Lower leg skin (tissue), 4 donors: Measurements from ENCODE around the gene ELF5. TPM values are rescaled to one million over a fixed set of nuclear protein-coding genes. Genes with fewer than 3 reads are reported as not detected.
A peak's percentile ranks its signal among the peaks of the same experiment; 100 is the strongest.

Experiments used
- DNase-seq, 2 donors: peaks; one replicate each; pipeline ENCODE4 v3.0.0-alpha.2; 2019; ENCODE audit warnings: low spot score in 2 of 2
- H3K4me3 ChIP-seq: fragments of 200-600 bp; sonication (generic); 2 replicates; pipeline ENCODE4 v1.5.1; 2017; ENCODE audit warnings: mild to moderate bottlenecking, low read depth; ENCODE audit not compliant: poor library complexity, severe bottlenecking
- POLR2A ChIP-seq, 2 donors: fragments of 450-650 bp; IDR thresholded peaks; one replicate each; pipeline ENCODE4 v1.6.1; 2016 to 2017; ENCODE audit warnings: antibody characterized with exemption in 2 of 2, mild to moderate bottlenecking in 1 of 2, moderate library complexity in 1 of 2
- WGBS, 2 donors: methylation state at CpG; one replicate each; pipeline ENCODE4 v1.1.5; 2018; 5-methylcytosine and 5-hydroxymethylcytosine counted together
- intact Hi-C: fragments of 100-400 bp; cut with DNase I; formaldehyde crosslinking; loops from one replicate; pipeline ENCODE4 v1.15.0; 2023; ENCODE audit warnings: low total_unique reads
- total RNA-seq, 4 donors: library from RNA; depleted of rRNA; stranded (reverse); fragments of >200 nt; gene quantifications; one replicate each; pipeline ENCODE4 v1.1.0, GENCODE V29; 2016
- TF ChIP-seq, protein P1 (sequence below), 3 donors: fragments of 450-650 bp; IDR thresholded peaks; one replicate each; pipeline ENCODE4 v1.5.1; 2016; ENCODE audit warnings: antibody characterized with exemption in 3 of 3, mild to moderate bottlenecking in 3 of 3, moderate library complexity in 2 of 3

ELF5 gene
- total RNA-seq, 4 donors from 2014 or later: 1.9 to 13.5 (median 9.9) TPM

DNA sequence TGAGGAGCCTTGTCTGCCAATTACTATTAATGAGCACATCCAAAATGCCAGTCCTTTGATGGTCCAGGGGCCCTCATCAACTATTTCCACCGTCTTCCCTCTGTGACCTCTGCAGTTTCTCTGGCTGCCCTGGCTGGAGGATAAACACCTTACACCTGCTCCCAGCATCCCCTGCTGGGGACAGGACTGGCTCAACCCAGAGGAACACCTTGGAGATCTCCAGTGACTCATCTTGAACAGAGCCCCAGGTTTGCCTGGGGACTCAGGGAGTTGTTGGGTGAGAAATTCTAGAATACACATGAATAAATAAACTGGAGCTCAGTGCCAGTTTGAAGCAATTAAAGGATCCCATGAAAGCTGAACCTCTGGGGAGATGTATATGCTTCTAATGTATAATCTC is 24.0 kb upstream of the ELF5 start:
- no peak overlapping the region for H3K4me3 ChIP-seq
- DNase-seq: peak in 1 of 2 donors; percentile 63
- 18 to 37% methylated on average over 1 of the region's 1 CpG for WGBS, 2 donors
- TF ChIP-seq POLR2A (IDR thresholded peaks at IDR 0.05): no peak
- TF ChIP-seq, protein P1, sequence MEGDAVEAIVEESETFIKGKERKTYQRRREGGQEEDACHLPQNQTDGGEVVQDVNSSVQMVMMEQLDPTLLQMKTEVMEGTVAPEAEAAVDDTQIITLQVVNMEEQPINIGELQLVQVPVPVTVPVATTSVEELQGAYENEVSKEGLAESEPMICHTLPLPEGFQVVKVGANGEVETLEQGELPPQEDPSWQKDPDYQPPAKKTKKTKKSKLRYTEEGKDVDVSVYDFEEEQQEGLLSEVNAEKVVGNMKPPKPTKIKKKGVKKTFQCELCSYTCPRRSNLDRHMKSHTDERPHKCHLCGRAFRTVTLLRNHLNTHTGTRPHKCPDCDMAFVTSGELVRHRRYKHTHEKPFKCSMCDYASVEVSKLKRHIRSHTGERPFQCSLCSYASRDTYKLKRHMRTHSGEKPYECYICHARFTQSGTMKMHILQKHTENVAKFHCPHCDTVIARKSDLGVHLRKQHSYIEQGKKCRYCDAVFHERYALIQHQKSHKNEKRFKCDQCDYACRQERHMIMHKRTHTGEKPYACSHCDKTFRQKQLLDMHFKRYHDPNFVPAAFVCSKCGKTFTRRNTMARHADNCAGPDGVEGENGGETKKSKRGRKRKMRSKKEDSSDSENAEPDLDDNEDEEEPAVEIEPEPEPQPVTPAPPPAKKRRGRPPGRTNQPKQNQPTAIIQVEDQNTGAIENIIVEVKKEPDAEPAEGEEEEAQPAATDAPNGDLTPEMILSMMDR (IDR thresholded peaks at IDR 0.05): no peak
- intact Hi-C loops: no loop called here

DNA sequence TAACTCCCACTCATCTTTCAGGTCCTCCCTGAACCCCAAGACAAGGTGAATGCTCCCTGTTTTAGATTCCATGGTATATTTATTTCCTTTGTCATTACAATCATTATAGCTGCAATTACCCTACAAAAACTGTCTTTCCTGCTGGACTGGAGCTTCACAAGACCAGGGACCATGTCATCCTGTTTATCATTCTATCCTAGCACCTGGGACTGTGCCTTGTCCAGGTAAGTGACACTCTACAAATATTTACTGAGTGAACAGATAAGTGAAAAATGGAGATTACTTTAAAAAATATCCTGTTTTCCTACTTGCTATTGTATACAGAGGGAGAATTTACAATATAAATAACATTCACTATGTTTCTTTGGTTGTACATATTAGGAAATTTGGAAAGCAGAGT is 22.5 kb upstream of the ELF5 start:
- H3K4me3 ChIP-seq: no peak overlapping the region
- intact Hi-C loops: no loop called here
- TF ChIP-seq, protein P1 (IDR thresholded peaks at IDR 0.05): no peak
- no peak for TF ChIP-seq POLR2A (IDR thresholded peaks at IDR 0.05)
- no peak for DNase-seq

DNA sequence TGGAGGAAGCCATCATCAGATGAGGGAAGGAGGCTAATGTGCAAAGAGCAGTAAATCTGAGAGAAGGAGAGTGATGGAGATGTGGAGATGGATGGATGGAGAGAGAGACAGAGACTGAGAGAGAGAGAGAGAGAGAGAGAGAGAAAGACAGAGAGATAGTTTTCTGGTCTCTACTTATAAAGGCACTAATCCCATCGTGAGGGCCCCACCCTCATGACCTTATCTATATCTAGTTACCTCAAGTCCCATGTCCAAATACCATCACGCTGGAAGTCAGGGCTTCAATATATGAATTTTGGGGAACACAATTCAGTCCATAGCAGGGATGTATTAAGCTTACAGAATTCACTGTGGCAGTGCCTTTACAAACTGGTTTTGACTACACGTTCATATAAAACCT is 21.2 kb upstream of the ELF5 start:
- DNase-seq: no peak
- intact Hi-C loops: no loop called here
- TF ChIP-seq POLR2A (IDR thresholded peaks at IDR 0.05): no peak
- TF ChIP-seq, protein P1 (IDR thresholded peaks at IDR 0.05): no peak
- 88 to 89% methylated on average over 3 of the region's 3 CpGs for WGBS, 2 donors
- H3K4me3 ChIP-seq: no peak overlapping the region

DNA sequence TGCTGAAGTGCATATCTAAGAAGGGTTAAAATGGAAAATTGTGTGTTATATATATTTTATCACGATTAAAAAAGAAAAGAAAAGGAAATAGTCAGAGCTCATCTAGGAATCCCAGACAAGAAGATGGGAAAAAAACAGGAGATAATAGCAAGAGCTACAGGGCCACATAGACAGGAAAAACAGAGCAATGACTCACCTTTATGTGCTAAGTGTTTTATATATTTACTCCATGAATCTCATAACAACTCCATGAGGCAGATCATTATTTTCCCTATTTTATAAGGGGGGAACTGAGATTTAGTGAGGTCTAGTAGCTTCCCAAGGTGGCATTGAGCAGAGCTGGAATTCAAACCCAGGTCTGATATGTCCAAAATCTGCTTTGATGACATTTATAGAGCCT is 18.1 kb upstream of the ELF5 start:
- intact Hi-C loops: no loop called here
- DNase-seq: no peak
- H3K4me3 ChIP-seq: no peak overlapping the region
- TF ChIP-seq POLR2A (IDR thresholded peaks at IDR 0.05): no peak
- TF ChIP-seq, protein P1 (IDR thresholded peaks at IDR 0.05): no peak
- 65 to 68% methylated on average over 1 of the region's 1 CpG for WGBS, 2 donors

DNA sequence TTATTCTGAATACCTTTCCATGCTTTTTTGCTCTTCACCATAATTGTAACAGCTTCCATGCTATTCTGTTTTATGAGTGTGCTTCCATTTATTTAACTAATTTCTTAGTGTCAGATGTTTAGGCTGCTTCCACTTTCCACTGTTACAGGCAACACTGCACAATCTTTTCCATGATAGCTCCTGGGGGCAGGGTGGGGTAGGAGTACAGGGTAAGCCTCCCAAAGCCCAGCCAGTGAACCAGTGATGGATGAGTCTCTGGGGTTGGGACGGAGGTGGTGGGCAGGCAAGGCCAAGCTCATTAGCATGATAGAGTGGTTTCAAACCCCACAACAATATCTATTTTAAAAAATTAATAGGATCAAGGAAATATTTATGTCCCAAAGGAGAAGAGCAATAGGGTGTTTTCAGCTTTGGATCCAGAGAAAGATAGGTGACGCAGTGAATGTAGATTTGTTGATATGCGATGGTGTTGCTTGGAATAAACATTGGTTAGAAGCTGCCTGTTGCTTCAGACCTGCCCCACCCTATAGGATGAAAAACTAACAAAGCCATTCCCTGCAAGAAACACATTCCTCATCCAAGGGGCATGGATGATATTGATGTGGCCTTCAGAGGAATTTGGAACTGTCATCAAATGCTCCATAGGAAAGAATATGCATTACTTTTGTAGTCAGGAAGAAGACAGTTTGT is 17.1 kb upstream of the ELF5 start:
- 66 to 83% methylated on average over 3 of the region's 3 CpGs for WGBS, 2 donors
- DNase-seq: peak in 1 of 2 donors; percentile 29
- TF ChIP-seq POLR2A (IDR thresholded peaks at IDR 0.05): no peak
- TF ChIP-seq, protein P1 (IDR thresholded peaks at IDR 0.05): no peak
- no peak overlapping the region for H3K4me3 ChIP-seq
- intact Hi-C loops: no loop called here

DNA sequence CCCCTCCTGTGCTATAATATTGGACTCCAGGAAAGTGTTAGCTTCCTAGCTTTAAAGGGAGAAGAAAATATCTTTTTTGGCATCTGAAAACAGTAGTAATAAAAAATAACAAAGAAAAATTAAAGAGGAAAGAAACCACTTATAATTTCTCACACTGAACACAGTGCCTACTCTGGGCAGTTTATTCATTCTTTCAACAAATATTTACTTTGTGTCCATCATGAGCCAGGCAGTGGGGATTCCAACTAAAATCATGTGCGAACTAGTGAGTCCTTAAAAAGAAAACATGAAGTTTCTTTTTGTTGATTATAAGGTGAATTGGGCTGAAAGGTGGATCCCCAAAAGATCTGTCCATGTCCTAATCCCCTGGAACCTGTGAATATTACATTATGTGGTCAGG is 16.0 kb upstream of the ELF5 start:
- no peak overlapping the region for H3K4me3 ChIP-seq
- intact Hi-C loops: no loop called here
- 85 to 94% methylated on average over 1 of the region's 1 CpG for WGBS, 2 donors
- DNase-seq: no peak
- TF ChIP-seq POLR2A (IDR thresholded peaks at IDR 0.05): no peak
- TF ChIP-seq, protein P1 (IDR thresholded peaks at IDR 0.05): no peak
